ENCODE data around the gene CMTR1.
"Not testable (repeated sequence)": the region's sequence is repeated elsewhere in the genome, so short reads cannot be mapped to it uniquely, and the experiment has no call there.

Gene CMTR1

DNA sequence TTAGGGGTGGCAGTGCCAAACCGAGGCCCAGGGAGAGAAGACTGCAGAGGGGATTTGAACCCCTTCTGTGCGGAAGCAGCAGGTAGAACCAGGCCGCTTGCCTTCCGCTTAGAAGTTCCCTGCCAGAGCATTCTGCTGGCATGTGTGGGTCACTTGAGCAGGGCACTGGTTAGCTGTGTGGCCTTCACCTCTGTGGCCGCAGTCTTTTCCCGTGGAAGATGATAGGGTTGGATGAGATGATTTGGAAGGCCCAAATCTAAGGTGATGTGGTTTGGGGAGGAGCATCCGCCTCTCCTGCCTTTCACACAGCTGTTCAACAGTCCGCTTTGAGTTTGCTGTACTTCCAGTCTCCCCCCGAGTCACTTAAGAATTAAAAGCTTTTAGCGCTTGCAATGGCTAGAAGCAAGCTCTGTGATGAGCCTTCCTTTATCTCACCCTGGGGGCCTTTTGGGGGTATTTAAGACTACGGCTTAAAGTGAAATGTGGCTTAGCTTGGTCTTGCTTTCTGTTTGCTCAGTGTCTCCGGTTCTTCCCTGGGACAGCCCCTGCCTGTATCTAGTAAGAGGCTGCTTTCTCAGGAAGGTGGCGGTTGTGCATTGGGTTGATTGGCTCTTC is 743 bp downstream of the CMTR1 start:
- no peak for FAIRE-seq
- peak; percentile 23 for DNase-seq (ENCODE audit: low spot score)

DNA sequence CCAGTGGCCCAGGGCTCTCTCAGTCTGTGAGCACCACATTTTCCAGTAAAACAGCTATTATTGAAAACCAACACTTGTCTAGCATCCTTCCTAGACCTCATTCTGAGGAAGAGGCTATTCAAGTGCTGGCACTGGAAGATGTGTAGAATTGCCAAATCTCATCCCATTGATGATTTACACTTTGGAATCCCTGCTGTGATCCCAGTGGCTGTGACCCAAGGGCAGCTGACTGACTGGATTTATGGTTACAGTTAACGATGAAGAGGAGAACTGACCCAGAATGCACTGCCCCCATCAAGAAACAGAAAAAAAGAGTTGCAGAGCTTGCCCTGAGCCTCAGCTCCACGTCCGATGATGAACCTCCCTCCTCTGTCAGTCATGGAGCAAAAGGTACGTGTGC is 2.4 kb downstream of the CMTR1 start:
- DNase-seq (ENCODE audit: low spot score): no peak
- FAIRE-seq: no peak

DNA sequence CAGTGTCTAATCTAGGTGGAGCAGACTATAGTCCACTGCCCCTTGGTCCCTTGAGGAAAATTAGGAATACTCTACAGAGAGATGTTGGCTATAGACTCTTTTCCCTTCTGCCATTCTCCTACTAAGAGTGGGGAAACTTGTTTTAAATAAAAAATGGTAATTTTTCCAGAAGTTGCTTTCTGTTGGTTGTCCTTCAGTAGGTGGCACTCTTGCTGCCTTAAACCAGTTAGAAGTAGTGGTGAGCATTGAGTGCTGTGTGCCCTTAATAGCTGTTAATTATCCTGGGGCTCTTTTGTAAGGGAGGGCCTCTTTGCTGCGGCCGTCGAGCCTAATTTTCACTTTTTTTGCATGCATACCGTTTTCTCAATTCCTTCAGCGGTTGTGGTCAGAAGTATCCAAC is 2.8 kb downstream of the CMTR1 start:
- FAIRE-seq: no peak
- DNase-seq (ENCODE audit: low spot score): no peak

DNA sequence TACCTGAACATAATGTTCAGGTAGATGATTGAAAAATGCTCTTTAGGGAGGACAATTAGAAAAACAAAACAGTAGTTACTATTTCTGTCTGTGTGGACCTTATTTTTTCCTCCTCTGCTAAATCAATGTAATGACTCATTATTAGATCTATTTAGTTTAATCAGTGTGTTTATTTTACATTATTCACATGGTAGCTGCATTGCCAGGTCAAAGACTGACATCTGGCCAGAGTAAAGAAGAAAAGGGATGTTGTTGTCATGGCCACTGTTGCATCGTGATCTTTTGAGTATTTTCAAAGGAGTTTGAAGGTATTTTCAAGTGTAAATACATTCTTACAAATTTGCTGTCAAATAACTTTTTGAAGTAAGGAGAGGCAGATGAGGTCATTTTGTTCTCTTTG is 5.9 kb downstream of the CMTR1 start:
- FAIRE-seq (no peak), DNase-seq (ENCODE audit: low spot score) (no peak)

DNA sequence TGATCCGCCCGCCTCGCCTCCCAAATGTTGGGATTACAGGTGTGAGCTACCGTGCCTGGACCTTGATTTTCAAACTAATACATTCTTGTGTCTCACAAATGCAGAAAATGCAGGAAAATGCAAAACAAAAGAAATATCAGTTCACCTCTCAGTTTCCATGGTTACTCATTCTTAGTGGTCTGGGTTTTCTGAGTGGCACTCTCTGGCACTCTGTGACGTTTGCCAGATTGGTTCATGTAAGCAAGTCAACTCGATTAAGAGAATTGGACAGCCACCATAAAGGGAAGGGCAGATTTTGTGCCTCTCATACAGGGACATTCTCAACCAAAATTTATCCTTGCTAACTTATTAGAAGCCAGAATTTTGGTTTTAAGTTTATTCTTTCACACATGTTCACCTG is 8.6 kb downstream of the CMTR1 start:
- FAIRE-seq: no peak
- no peak for DNase-seq (ENCODE audit: low spot score)

DNA sequence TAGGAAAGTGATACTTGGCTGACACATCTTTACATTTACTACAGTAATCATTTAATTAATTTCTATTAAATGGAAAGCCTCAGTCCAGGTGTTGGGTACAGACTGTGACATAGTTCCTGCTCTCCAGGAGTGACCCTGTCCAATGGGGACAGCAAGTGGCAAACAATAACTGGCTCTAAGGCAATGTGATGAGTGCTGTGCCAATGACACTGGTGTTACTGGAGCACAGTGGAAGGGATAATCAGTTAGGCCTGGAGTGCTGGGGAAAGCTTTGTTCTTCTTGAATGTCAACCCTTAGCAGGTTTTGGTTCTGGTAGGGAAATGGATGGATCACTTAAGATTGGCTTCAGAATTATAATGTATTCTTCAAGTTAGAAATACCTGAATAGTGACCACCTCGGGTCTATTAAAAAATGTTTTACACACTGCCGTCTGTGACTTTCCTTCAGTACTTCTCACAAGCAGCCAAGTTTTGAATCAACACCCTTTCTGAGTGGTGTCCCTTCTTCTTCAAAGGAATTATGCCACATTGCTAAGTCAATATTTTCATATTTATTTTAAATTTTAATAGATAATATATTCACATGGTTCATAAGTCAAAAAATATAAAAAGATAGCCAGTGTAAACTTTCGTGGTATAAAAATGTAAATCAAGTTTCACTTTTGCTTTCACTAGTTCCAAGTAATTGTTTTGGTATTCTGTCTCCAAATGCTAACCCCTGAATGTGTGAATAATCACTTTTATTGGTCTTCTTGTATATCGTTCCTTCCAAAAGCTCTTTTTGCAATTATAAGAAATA is 9.6 kb downstream of the CMTR1 start:
- FAIRE-seq (no peak), DNase-seq (ENCODE audit: low spot score) (no peak)

DNA sequence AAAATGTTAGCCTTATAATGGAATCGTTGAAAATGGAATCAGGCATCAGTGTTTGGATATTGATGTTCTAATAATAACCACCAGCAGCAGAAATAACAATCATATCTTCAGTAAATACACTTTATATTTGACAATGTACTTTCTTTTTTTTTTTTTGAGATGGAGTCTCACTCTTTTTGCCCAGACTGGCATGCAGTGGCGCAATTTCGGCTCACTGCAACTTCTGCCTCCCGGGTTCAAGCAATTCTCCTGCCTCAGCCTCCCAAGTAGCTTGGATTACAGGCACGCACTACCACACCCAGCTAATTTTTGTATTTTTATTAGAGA is 10.2 kb downstream of the CMTR1 start:
- FAIRE-seq; DNase-seq (ENCODE audit: low spot score): not testable (repeated sequence)

DNA sequence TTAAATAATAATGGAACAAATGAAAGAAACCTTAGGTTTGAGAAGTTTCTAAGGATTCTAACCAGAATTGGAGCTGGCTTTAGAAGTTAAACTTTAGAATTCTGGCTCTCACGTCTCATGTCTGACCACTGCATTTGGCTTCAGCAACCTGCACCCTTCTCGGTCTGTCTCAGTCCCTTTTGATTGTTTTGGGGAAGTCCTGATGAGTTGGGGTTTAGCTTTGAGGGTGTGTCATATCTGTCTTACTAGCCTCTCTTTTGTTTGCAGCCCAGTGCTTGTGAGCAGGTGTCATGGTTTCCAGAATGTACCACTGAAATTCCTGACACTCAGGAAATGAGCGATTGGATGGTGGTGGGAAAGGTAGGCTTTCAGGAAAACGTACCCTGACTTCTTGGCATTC is 17.0 kb downstream of the CMTR1 start:
- DNase-seq (ENCODE audit: low spot score) (no peak), FAIRE-seq (no peak)

DNA sequence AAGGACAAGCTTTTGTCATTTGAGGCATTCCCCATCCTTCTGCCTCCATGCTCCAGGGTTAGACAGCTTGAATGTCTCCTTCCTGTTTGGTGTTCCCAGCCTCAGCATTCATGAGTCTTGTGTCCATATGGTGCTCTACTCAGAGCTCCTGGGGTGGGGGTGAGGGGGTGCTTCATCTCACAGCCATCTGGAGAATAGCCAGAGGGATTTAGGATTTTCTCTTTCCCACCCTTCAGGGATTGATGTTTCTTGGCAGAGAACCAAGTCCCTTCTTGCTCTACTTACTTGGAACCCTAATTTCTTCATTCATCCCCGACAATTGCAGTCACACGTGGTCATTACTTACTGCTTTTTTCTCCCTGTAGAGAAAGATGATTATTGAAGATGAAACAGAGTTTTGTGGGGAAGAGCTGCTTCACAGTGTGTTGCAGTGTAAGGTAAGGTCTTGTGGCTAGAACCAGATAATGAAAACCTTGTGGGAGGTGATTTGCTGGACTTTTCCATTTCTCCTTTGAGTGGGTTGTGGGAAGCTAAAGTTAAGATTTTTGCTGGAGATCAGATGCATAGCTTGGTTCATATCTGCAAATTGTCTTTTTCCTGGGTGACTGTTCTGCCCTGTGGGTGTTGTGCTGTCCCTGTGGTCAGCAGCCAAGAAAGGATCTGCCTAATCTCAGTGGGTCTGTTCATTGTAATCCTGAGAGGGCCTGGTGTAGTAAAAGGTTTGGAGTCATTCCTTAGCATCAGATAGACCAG is 18.6 kb downstream of the CMTR1 start:
- FAIRE-seq (no peak), DNase-seq (ENCODE audit: low spot score) (no peak)

DNA sequence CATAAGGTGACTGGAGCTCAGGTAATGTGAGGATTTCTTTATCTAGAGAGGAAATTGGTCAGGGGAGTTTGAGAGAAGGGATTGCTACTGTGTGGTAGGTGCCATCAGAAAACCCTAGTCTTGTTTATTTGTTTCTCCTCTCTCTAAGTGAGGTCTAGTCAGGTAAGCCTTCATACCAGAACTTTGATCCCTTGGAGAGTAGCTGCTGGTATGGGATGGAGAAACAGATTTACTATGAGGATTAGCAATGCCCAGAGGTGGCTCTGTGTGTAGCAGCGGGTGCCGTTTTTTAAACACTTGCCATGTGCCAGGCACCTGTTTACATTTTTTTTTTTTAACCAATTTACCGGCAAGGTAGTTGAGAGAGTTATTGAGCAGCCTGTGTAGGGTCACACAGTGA is 19.5 kb downstream of the CMTR1 start:
- DNase-seq (ENCODE audit: low spot score) (no peak), FAIRE-seq (no peak)

DNA sequence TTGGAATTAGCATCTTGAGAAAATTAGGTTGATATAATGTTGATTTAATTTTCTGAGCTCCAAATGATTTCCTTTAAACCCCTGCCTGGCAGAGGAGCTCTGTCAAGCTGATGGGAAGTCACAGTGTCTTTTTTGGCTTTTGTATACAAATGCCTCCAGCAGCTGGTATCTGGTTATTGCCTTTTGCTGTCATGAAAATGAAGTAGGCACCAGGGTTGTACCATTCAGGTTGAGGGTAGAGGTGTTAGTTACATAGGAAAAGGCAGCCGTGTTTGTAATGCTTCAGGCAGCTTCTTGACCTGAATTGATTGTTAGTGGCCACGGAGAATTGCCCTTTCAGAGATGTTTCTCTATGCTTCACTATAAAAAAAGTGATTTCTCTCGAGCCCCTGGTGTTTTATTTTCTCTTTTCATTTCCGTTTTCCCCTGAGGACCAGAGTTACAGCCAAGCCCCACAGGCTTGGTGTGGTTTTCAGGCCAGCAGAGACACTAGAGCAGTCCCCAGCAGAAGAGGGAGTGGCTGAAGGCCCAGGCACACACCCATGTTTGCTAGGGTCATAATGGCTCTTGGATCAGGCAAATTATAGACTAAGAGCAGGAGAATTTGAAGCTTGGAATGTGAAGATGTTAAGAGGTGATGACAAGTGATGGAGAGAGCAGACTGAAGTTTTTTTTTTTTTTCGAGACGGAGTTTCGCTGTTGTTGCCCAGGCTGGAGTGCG is 21.6 kb downstream of the CMTR1 start:
- no peak for DNase-seq (ENCODE audit: low spot score)
- no peak for FAIRE-seq

DNA sequence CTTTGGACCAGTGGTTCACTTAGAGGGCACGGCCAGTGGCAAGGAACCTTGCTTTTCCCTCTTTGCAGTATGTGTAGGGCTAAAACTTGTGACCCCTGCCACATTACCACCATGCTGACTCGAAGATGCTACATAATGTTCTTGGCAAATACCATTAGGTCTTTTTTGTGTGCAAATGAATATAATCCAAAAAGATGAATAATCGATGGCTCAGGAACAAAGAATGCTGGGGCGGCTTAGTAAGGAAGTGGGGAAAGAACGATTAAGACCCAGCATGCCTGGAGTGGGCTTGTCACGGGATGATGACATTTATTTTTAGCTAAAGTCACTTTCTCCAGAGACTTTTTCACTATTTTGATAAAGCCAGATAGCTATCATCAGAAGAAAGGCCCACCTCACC is 23.1 kb downstream of the CMTR1 start:
- DNase-seq (ENCODE audit: low spot score) (no peak), FAIRE-seq (no peak)

DNA sequence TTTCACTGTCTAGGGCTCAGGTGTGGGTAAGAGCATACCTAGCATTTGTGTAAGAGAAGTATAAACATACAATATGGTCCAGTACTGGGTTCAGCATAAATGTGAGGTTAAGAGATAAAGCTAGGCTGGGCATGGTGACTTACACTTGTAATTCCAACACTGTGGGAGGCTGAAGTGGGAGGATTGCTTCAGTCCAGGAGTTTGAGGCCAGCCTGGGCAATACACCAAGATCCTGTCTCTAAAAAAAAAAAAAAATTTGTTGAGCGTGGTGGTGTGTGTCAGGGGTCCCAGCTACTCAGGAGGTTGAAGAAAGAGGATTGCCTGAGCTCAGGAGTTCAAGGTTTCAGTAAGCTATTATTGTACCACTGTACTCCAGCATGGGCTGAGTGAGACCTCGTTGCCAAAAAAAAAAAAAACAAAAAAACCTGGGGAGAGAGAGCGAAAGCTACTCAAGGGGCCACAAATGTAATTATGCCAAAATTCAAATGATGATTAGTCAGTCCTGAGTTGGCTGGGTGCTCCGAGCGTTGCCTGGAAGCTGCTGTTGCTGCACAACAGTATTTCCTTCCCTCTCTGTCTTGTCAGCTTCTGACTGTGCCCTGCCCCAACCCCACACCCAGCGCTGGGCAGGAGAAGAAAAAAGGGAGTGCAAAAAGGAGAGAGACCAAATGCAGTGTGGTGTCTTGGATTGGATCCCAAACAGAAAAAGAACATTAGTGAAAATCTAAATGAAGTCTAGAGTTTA is 24.0 kb downstream of the CMTR1 start:
- FAIRE-seq (no peak), DNase-seq (ENCODE audit: low spot score) (no peak)

DNA sequence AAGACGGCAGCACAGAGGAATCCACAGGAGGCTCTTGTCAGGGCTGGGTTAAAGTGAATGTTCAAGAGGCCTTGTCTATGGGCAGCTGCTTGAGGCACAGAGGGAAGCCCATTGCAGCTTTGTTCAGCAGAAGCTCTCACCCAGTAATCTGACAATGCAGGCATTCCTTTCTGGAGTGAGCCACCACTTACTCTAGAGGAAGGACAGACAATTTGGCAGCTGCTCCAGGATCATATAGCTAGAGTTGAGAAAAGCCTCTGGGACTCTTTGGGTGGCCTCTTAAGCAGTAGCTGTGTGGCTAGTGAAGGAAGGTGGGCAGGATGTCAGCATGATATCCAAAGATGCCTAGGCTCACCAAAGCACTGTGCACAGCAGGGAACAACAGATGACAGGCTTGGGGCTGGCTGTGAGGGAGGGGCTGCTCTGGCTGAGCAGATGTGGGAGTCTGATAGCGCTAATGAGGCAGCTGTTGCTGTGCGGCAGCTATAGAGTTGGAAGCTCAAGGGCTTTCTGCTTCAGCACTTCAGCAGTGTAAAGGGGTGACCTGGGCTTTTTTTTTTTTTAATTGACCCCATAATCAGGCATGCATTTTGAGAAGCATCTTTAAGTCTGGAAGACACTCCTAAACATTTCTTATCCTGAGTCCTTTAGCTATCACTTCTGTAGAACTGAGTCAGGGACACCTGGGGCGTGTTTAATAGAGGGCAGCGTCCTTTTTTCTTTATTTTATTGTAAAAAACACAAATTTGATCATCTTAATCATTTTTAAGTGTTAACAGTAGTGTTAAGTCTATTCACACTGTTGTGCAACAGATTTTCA is 27.2 kb downstream of the CMTR1 start:
- DNase-seq (ENCODE audit: low spot score): no peak
- FAIRE-seq: no peak

DNA sequence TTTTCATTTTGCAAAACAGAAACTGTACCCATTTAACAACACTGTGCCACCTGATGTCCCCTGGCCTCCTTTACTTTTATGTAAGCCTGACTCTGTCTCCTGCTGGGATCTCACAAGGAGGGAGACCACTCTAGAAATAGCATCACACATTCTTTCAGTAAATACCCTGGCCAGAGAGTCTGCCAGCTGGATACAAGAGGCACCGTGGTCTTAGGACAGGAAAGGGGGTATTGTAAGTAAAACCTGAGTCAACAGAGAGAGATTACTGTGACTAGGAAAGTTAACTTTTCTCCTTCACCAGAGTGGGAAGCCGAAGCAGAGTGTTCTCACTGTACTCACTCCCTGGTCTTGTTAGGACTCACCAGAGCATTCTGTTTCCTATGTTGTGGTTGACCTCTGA is 27.8 kb downstream of the CMTR1 start:
- no peak for FAIRE-seq
- no peak for DNase-seq (ENCODE audit: low spot score)

DNA sequence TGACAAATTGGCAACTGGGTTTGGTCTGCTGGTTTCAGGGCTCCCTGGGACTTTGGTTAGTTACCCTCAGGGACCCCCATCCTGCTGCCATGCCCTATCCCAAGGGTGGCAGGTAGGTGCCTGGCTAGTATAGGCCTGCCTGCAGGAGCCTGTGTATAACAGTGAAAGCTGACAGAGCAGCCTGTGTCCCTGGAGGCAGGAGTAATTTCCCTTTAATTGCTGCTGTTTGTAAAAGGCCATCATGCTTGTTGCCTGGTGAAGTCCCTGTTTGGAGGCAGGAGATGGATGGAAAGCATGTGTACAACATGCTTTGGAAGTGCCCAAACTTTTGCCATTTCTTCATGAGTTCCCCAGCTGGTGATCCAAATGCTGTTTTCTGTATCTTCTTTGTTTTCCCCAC is 30.1 kb downstream of the CMTR1 start:
- DNase-seq (ENCODE audit: low spot score) (no peak), FAIRE-seq (no peak)

DNA sequence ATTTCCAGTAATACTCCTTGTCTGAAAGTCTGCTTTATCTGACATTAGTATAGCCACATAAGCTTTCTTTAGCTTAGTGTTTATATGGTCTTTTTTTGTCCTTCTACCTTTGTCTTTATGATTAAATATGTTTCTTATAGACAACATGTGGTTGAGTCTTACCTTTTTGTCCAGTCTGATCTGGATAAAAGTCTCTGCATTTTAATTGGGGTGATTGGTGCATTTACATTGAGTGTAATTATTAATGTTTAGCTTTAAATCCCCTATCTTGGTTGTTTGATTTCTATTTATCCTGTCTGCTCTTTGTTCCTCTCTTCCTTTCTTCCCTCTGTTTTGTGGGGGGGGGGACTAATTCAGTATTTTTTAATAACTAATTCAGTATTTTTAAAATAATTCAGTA is 34.7 kb downstream of the CMTR1 start:
- DNase-seq (ENCODE audit: low spot score): no peak
- FAIRE-seq: no peak

DNA sequence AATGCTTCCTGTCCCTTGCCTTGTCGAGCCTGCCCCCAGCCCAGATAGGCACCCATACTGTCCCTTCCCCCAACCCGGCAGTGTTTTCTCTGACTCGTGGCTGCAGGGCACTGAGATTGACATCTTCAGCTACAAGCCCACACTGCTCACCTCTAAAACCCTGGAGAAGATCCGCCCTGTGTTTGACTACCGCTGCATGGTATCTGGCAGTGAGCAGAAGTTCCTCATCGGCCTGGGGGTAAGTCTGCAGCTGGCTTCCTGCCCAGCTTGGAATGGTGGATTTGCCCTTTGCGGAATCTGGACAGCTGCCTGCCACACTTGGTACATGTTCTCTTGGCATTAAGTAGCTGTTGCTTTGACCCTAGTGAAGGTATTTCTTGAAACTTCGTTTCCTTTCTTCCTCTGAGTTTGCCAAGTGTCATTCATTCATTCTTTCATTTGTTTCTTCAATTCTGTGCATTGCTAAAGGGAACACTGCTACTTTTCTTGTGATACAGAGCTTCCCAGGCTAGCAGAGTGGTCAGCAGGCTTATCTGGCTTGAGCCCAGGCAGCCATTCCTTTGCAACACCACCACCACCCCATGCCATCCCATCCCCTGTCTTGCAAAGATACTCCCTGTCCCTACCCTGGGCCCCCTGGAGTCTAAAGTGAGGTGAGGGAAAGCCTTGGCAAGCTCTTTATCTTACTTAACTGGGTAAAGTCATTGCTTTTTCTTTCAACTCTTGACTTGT is 40.5 kb downstream of the CMTR1 start:
- FAIRE-seq (no peak), DNase-seq (ENCODE audit: low spot score) (no peak)

DNA sequence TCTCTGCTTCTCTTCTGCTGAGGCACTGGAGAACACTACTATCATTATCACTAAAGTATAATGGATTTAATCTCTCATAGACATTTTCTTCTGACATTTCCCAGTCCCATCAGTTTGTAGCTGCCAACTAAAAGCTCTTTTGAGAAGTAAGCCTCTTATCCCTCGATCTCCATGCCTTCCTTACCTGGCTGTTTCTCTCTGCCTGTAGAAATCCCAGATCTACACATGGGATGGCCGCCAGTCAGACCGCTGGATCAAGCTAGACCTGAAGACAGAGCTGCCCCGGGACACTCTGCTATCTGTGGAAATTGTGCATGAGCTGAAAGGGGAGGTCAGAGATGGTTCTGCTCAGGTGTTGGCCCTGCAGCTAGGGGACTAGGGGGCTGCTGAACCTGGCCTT is 41.3 kb downstream of the CMTR1 start:
- no peak for FAIRE-seq
- DNase-seq (ENCODE audit: low spot score): no peak

DNA sequence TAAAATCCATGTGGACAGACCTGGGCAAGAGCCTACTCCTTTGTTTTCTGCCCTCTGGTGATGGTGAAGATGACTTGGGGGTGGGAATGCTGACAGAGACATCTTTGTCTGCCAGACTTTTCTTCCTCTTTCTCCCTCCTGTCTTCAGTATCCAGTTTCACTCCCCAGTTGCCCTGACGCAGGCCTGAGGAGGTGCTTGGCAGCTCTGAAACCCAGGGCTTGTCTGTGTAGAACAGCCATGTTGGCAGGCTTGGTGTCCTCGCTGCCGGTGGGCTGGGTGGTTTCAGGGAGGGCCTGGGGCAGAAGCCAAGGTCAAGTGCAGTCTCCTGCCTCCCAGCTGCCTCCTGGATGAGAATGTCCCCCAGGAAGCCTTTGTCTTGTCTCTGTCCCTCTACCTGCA is 44.2 kb downstream of the CMTR1 start:
- FAIRE-seq (no peak), DNase-seq (ENCODE audit: low spot score) (no peak)

All from urothelium cell line (cell line).